Measurements from ENCODE around the gene RPSA. TPM values are rescaled to one million over a fixed set of nuclear protein-coding genes. Genes with fewer than 3 reads are reported as not detected.

RPSA gene
- total and polyA plus RNA-seq, 9 of the 15 experiments (the other 6 are each of a cell fraction or from before 2014, with no cell fraction given) = 2,290 to 4,272 (median 2,730) TPM

DNA sequence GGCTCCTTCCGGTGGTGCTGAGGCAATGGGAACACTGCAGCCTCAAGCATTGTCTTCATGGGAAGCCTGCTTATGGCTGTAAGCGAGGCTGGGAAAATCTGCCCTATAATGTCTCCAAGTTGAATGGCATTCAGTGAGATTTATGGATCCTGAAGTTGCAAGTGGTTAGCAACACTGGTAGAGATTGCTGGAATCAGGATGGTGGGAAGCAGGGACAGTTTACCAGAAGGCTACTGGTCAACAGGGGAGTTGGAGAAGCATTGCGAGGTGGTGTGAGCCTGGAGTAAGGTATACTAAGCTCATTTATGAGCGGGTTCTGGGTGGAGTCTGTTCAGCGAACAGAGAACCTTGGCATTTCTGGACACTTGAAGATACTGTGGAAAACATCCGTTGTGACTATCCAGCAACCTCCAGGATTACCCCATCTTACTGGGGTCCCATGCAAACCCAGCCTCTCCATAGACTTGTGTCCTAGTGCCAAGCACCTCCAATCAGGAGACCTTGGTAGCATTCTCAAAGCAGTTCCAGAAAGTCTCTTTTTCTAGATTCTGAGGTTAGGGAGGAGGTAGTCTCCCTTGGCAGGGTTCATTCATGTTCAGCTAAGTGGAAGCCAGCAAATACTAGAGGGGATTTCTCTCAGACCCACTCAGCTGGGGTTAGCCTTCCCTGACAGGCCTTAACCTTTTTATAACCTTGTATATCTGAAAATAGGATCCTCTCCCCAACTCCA, 7.3 kb downstream of the RPSA start (continued):
- no peak for TF ChIP-seq FOXK1 (CRISPR knock-in tag; IDR thresholded peaks at IDR 0.05; ENCODE audit: borderline replicate concordance)
- no peak for TF ChIP-seq ELF4 (CRISPR knock-in tag; IDR thresholded peaks at IDR 0.05)
- no peak for TF ChIP-seq CBFA2T3 (IDR thresholded peaks at IDR 0.05)
- TF ChIP-seq, protein P1, sequence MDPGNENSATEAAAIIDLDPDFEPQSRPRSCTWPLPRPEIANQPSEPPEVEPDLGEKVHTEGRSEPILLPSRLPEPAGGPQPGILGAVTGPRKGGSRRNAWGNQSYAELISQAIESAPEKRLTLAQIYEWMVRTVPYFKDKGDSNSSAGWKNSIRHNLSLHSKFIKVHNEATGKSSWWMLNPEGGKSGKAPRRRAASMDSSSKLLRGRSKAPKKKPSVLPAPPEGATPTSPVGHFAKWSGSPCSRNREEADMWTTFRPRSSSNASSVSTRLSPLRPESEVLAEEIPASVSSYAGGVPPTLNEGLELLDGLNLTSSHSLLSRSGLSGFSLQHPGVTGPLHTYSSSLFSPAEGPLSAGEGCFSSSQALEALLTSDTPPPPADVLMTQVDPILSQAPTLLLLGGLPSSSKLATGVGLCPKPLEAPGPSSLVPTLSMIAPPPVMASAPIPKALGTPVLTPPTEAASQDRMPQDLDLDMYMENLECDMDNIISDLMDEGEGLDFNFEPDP (CRISPR knock-in tag; IDR thresholded peaks at IDR 0.05) = peak; percentile 58; the same call in 1 of the 2 replicates
- peak; percentile 59; the same call in 1 of the 2 replicates for TF ChIP-seq POLR2H (tag; IDR thresholded peaks at IDR 0.05; ENCODE audit: low read depth)
- no peak for TF ChIP-seq MTA2 (IDR thresholded peaks at IDR 0.05; ENCODE audit: low read depth)
- TF ChIP-seq MAFF (IDR thresholded peaks at IDR 0.05; ENCODE audit: low read length) = no peak
- TF ChIP-seq E2F3 (CRISPR knock-in tag; IDR thresholded peaks at IDR 0.05) = no peak
- no peak for TF ChIP-seq ZNF384 (IDR thresholded peaks at IDR 0.05; ENCODE audit: low read depth, low read length)
- no peak for TF ChIP-seq RBM39 (optimal IDR thresholded peaks at IDR 0.05; ENCODE audit: low read depth, low read length)
- peak; percentile 46 for TF ChIP-seq ILF3 (IDR thresholded peaks at IDR 0.05; ENCODE audit: borderline replicate concordance)
- no peak for TF ChIP-seq SRSF1 (IDR thresholded peaks at IDR 0.05; ENCODE audit: low read depth, low read length)
- peak; percentile 34; the same call in 1 of the 2 replicates for TF ChIP-seq SMAD3 (CRISPR knock-in tag; conservative IDR thresholded peaks at IDR 0.05)
- TF ChIP-seq KHSRP (IDR thresholded peaks at IDR 0.05) = peak; percentile 22; the same call in 1 of the 2 replicates
- TF ChIP-seq FOXK2 (conservative IDR thresholded peaks at IDR 0.05 in 1 of 2, IDR thresholded peaks at IDR 0.05 in 1 of 2; ENCODE audit: low read depth in 2 of 2) = no peak
- no peak for TF ChIP-seq FOXM1 (IDR thresholded peaks at IDR 0.05; ENCODE audit: low read depth)
- TF ChIP-seq FOXM1 (CRISPR knock-in tag; IDR thresholded peaks at IDR 0.05; ENCODE audit: low read depth) = peak; percentile 8; the same call in 1 of the 2 replicates
- TF ChIP-seq BRF1 (IDR thresholded peaks at IDR 0.05; ENCODE audit: borderline replicate concordance, extremely low read depth, insufficient read length) = no peak
- 0 out of 2 replicates have a peak, but pooled peaks have one; percentile 42 for TF ChIP-seq ZNF77 (CRISPR knock-in tag; IDR thresholded peaks at IDR 0.05)
- TF ChIP-seq, protein P2, sequence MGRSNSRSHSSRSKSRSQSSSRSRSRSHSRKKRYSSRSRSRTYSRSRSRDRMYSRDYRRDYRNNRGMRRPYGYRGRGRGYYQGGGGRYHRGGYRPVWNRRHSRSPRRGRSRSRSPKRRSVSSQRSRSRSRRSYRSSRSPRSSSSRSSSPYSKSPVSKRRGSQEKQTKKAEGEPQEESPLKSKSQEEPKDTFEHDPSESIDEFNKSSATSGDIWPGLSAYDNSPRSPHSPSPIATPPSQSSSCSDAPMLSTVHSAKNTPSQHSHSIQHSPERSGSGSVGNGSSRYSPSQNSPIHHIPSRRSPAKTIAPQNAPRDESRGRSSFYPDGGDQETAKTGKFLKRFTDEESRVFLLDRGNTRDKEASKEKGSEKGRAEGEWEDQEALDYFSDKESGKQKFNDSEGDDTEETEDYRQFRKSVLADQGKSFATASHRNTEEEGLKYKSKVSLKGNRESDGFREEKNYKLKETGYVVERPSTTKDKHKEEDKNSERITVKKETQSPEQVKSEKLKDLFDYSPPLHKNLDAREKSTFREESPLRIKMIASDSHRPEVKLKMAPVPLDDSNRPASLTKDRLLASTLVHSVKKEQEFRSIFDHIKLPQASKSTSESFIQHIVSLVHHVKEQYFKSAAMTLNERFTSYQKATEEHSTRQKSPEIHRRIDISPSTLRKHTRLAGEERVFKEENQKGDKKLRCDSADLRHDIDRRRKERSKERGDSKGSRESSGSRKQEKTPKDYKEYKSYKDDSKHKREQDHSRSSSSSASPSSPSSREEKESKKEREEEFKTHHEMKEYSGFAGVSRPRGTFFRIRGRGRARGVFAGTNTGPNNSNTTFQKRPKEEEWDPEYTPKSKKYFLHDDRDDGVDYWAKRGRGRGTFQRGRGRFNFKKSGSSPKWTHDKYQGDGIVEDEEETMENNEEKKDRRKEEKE (IDR thresholded peaks at IDR 0.05; ENCODE audit: borderline replicate concordance in 1 of 2, control insufficient read depth in 1 of 2, low read depth in 2 of 2, low read length in 1 of 2) = peak in 1 of 2 experiments; percentile 48; a peak in 1 of 4 replicates
- no peak; the same call in none of the 2 replicates for TF ChIP-seq PML (IDR thresholded peaks at IDR 0.05; ENCODE audit: low read length)
- TF ChIP-seq ZNF76 (CRISPR knock-in tag; IDR thresholded peaks at IDR 0.05; ENCODE audit: borderline replicate concordance) = no peak
- TF ChIP-seq FOXJ2 (tag; IDR thresholded peaks at IDR 0.05) = no peak
- TF ChIP-seq POLR2AphosphoS5 (IDR thresholded peaks at IDR 0.05; ENCODE audit: control insufficient read depth, insufficient read depth, low read depth, low read length) = peak; percentile 51
- 0 out of 2 replicates have a peak, but pooled peaks have one; percentile 26 for TF ChIP-seq ZNF445 (CRISPR knock-in tag; IDR thresholded peaks at IDR 0.05; ENCODE audit: low read depth)
- TF ChIP-seq SP1 (CRISPR knock-in tag; IDR thresholded peaks at IDR 0.05) = 0 out of 2 replicates have a peak, but pooled peaks have one; percentile 21
